Lower leg skin (tissue), 4 donors: ENCODE measurements around the gene ANO1. TPM values are rescaled to one million over a fixed set of nuclear protein-coding genes. Genes with fewer than 3 reads are reported as not detected.

Source experiments
- DNase-seq, 2 donors: peaks; one replicate each; pipeline ENCODE4 v3.0.0-alpha.2; 2019; ENCODE audit warnings: low spot score in 2 of 2
- H3K4me3 ChIP-seq: fragments of 200-600 bp; sonication (generic); 2 replicates; pipeline ENCODE4 v1.5.1; 2017; ENCODE audit warnings: mild to moderate bottlenecking, low read depth; ENCODE audit not compliant: poor library complexity, severe bottlenecking
- POLR2A ChIP-seq, 2 donors: fragments of 450-650 bp; IDR thresholded peaks; one replicate each; pipeline ENCODE4 v1.6.1; 2016 to 2017; ENCODE audit warnings: antibody characterized with exemption in 2 of 2, mild to moderate bottlenecking in 1 of 2, moderate library complexity in 1 of 2
- WGBS, 2 donors: methylation state at CpG; one replicate each; pipeline ENCODE4 v1.1.5; 2018; 5-methylcytosine and 5-hydroxymethylcytosine counted together
- intact Hi-C: fragments of 100-400 bp; cut with DNase I; formaldehyde crosslinking; loops from one replicate; pipeline ENCODE4 v1.15.0; 2023; ENCODE audit warnings: low total_unique reads
- total RNA-seq, 4 donors: library from RNA; depleted of rRNA; stranded (reverse); fragments of >200 nt; gene quantifications; one replicate each; pipeline ENCODE4 v1.1.0, GENCODE V29; 2016
- TF ChIP-seq, protein P1 (sequence below), 3 donors: fragments of 450-650 bp; IDR thresholded peaks; one replicate each; pipeline ENCODE4 v1.5.1; 2016; ENCODE audit warnings: antibody characterized with exemption in 3 of 3, mild to moderate bottlenecking in 3 of 3, moderate library complexity in 2 of 3

Gene ANO1
- total RNA-seq, 4 donors from 2014 or later = 55.1 to 106 (median 76.8) TPM

DNA sequence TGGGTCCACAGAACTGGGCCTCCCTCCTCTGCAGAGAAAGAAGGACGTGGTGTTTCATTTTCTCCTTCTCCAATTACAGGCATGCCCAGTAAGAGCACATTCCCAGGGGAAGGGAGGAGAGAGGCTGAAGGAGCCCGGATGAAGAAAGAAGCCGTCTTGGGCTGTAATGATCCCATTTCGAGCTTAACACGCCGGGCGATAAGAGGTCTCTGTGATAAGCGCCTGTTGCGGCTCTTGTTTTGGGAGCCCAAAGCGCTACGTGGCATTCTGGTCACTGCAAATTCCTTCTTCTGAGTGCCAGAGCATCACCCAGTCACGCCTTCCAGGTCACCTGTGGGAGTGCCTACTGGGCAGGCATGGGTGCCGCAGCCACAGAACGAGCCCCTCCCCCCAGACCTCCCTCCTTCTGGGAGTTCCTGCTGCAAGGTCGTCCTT lies 57.5 kb downstream of the ANO1 start:
- DNase-seq = no peak
- intact Hi-C loops = no loop called here
- 77 to 81% methylated on average over 15 of the region's 15 CpGs for WGBS, 2 donors
- H3K4me3 ChIP-seq = no peak overlapping the region
- TF ChIP-seq, protein P1, sequence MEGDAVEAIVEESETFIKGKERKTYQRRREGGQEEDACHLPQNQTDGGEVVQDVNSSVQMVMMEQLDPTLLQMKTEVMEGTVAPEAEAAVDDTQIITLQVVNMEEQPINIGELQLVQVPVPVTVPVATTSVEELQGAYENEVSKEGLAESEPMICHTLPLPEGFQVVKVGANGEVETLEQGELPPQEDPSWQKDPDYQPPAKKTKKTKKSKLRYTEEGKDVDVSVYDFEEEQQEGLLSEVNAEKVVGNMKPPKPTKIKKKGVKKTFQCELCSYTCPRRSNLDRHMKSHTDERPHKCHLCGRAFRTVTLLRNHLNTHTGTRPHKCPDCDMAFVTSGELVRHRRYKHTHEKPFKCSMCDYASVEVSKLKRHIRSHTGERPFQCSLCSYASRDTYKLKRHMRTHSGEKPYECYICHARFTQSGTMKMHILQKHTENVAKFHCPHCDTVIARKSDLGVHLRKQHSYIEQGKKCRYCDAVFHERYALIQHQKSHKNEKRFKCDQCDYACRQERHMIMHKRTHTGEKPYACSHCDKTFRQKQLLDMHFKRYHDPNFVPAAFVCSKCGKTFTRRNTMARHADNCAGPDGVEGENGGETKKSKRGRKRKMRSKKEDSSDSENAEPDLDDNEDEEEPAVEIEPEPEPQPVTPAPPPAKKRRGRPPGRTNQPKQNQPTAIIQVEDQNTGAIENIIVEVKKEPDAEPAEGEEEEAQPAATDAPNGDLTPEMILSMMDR (IDR thresholded peaks at IDR 0.05) = no peak
- no peak for TF ChIP-seq POLR2A (IDR thresholded peaks at IDR 0.05)

DNA sequence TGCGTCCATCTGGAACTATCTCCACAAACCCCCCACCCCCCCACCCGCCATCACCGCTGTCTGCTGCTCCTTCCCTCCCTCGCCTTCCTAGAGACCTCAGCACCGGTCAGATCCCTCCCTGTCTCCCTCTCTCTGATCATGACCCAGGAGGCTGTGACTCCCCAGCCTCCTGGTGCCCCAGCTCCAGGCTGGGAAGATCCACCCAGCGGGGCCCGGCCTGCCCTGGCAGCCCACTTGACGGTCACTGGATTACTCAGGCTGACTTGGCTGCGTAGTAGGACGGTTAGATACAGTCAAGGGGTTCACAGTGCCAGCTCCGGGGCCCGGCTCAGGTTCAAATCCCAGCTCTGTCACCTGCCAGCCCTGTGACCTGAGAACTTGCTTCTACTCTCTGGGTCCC lies 59.3 kb downstream of the ANO1 start:
- intact Hi-C loops = no loop called here

DNA sequence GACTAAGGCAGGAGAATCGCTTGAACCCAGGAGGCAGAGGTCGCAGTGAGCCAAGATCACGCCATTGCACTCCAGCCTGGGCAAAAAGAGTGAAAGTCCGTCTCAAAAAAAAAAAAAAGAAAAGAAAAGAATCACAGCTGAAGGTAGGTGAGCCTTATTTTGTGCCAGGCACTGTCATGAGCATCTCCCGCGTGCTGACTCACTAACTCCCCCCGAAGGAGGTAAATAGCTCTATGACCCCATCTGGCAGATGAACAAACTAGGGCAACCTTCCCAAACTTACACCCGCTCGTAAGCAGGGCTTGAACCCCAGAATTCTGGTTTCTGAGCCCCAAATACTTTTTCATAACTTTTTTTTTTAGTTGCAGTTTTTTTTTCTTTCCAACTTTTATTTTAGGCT lies 60.3 kb downstream of the ANO1 start:
- 81 to 86% methylated on average over 9 of the region's 9 CpGs for WGBS, 2 donors
- intact Hi-C loops = no loop called here
- TF ChIP-seq, protein P1 (IDR thresholded peaks at IDR 0.05) = no peak
- no peak for TF ChIP-seq POLR2A (IDR thresholded peaks at IDR 0.05)

More for the DNA sequence above, 59.3 kb downstream of the ANO1 start:
- H3K4me3 ChIP-seq = no peak overlapping the region
- TF ChIP-seq POLR2A (IDR thresholded peaks at IDR 0.05) = no peak
- TF ChIP-seq, protein P1 (IDR thresholded peaks at IDR 0.05) = no peak
- WGBS, 2 donors = 87 to 93% methylated on average over 11 to 12 of the region's 12 CpGs
- no peak for DNase-seq

DNA sequence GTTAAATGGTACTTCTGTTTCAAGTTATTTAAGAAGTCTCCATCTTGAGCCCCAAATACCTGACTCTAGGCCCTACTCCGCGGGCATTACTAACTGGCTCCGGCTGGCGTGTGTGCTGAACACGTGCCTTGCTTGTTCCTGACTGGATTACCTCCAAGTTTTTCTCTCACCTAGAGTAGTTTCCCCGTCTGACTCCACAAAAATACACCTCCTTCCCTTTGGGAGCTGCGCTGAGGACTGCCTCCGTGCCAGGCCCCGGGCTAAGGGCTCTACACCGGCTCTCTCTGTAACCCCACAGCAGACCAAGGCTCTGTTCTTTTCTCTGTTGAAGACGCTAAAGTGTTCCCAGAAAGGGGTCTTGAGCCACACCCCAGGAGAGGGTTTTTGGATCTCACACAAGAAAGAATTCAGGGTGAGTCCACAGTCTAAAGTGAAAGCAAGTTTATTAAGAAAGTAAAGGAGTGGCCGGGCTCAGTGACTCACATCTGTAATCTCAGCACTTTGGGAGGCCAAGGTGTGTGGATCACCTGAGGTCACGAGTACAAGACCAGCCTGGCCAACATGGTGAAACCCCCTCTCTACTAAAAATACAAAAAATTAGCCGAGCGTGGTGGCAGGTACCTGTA lies 61.8 kb downstream of the ANO1 start:
- intact Hi-C loops = no loop called here
- no peak for DNase-seq
- TF ChIP-seq, protein P1 (IDR thresholded peaks at IDR 0.05) = no peak
- no peak for TF ChIP-seq POLR2A (IDR thresholded peaks at IDR 0.05)
- no peak overlapping the region for H3K4me3 ChIP-seq
- WGBS, 2 donors = 49 to 57% methylated on average over 15 of the region's 15 CpGs

More for the DNA sequence above, 60.3 kb downstream of the ANO1 start:
- no peak for DNase-seq
- no peak overlapping the region for H3K4me3 ChIP-seq

DNA sequence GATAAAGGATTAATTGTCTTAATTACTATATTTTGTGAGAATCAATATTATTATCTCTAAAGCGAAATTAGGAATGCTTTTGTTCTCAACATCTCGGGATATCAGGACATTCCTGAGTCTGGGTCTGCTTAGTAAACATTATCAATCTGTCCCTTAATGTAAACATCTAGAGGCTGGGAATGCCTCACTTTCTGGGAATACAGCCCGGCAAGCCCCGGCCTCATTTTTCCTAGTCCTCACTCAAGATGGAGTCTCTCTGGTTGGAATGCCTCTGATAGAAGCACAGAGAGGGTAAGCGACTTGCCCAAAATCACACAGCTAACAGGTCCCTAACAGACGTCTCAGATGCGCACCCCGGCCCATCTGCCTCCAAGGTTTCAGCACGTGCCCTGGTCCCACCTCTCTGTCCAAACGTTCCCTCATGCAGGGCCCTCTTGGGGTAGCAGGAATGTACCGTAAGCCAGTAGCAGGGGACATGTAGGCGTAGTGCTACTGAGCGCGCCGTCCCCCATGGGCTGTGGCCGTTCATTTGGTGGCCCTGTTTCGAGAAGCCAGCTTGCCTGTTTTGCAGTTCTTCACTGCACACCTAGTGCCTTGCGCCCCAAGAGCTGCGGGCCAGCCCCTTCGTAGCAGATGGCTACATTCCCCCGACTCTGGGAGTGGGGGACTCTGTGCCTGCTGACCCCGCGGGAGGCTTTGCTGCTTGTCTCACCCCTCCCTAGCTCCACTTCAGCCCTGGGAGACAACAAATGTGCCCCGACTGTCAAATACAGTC lies 62.8 kb downstream of the ANO1 start:
- no peak overlapping the region for H3K4me3 ChIP-seq
- intact Hi-C loops = no loop called here
- DNase-seq = no peak
- no peak for TF ChIP-seq POLR2A (IDR thresholded peaks at IDR 0.05)
- TF ChIP-seq, protein P1 (IDR thresholded peaks at IDR 0.05) = no peak
- 60 to 67% methylated on average over 24 of the region's 24 CpGs for WGBS, 2 donors
